H9 (cell line): ENCODE measurements around the gene TAGLN. TPM values are rescaled to one million over a fixed set of nuclear protein-coding genes. Genes with fewer than 3 reads are reported as not detected.
A peak's percentile ranks its signal among the peaks of the same experiment; 100 is the strongest.

Experiments
- DNase-seq: peaks from one replicate; pipeline ENCODE4 v3.0.0-alpha.2; 2017
- H2AFZ ChIP-seq: one replicate; pipeline ENCODE4 v1.6.1; 2013; ENCODE audit warnings: mild to moderate bottlenecking, low read length, control low read depth, moderate library complexity
- H2AK5ac ChIP-seq: 2 replicates; pipeline ENCODE4 v1.6.1; 2013; ENCODE audit warnings: low read length, control low read depth, mixed read lengths; ENCODE audit not compliant: insufficient read length
- H2BK120ac ChIP-seq: one replicate; pipeline ENCODE4 v1.6.1; 2013; ENCODE audit warnings: low read depth, mild to moderate bottlenecking, low read length, control low read depth, inconsistent platforms; ENCODE audit not compliant: poor library complexity, severe bottlenecking
- H2BK12ac ChIP-seq: 2 replicates; pipeline ENCODE4 v1.6.1; 2013; ENCODE audit warnings: low read length, control low read depth, mixed read lengths, low read depth; ENCODE audit not compliant: insufficient read length
- H2BK15ac ChIP-seq: 2 replicates; pipeline ENCODE4 v1.6.1; 2013; ENCODE audit warnings: low read depth, low read length, control low read depth
- H2BK20ac ChIP-seq: one replicate; pipeline ENCODE4 v1.6.1; 2013; ENCODE audit warnings: low read depth, mild to moderate bottlenecking, low read length, control low read depth, inconsistent platforms; ENCODE audit not compliant: poor library complexity, severe bottlenecking
- H2BK5ac ChIP-seq: 2 replicates; pipeline ENCODE4 v1.6.1; 2013; ENCODE audit warnings: low read length, control low read depth, mixed read lengths; ENCODE audit not compliant: insufficient read length
- H3K14ac ChIP-seq: 2 replicates; pipeline ENCODE4 v1.6.1; 2013; ENCODE audit warnings: low read length, control low read depth; ENCODE audit not compliant: insufficient read depth
- H3K18ac ChIP-seq: 2 replicates; pipeline ENCODE4 v1.6.1; 2013; ENCODE audit warnings: low read depth, mild to moderate bottlenecking, mixed read lengths, low read length, control low read depth; ENCODE audit not compliant: insufficient read length
- H3K23ac ChIP-seq: 2 replicates; pipeline ENCODE4 v1.6.1; 2013; ENCODE audit warnings: low read length, control low read depth, mixed read lengths, low read depth; ENCODE audit not compliant: insufficient read length
- H3K23me2 ChIP-seq: 2 replicates; pipeline ENCODE4 v1.6.1; 2013; ENCODE audit warnings: low read depth, mild to moderate bottlenecking, mixed read lengths, low read length, control low read depth; ENCODE audit not compliant: insufficient read length, poor library complexity, severe bottlenecking
- H3K27ac ChIP-seq: 2 replicates; pipeline ENCODE4 v1.5.1; 2013; ENCODE audit warnings: low read length, control low read depth, mixed read lengths, low read depth; ENCODE audit not compliant: insufficient read length
- H3K27me3 ChIP-seq: 2 replicates; pipeline ENCODE4 v1.6.1; 2013; ENCODE audit warnings: low read length, control low read depth, inconsistent platforms; ENCODE audit not compliant: insufficient read depth
- H3K4ac ChIP-seq: 2 replicates; pipeline ENCODE4 v1.6.1; 2013; ENCODE audit warnings: low read depth, mild to moderate bottlenecking, control low read depth, inconsistent platforms, low read length, moderate library complexity
- H3K4me1 ChIP-seq: 2 replicates; pipeline ENCODE4 v1.6.1; 2013; ENCODE audit warnings: low read length, control low read depth, inconsistent platforms; ENCODE audit not compliant: insufficient read depth
- H3K4me2 ChIP-seq: 2 replicates; pipeline ENCODE4 v1.6.1; 2013; ENCODE audit warnings: low read length, control low read depth, mixed read lengths; ENCODE audit not compliant: insufficient read length, insufficient read depth
- H3K56ac ChIP-seq: 2 replicates; pipeline ENCODE4 v1.6.1; 2013; ENCODE audit warnings: low read depth, mild to moderate bottlenecking, mixed read lengths, low read length, control low read depth; ENCODE audit not compliant: insufficient read length
- H3K79me1 ChIP-seq: 2 replicates; pipeline ENCODE4 v1.6.1; 2013; ENCODE audit warnings: low read depth, mild to moderate bottlenecking, moderate library complexity, low read length, control low read depth, inconsistent platforms; ENCODE audit not compliant: insufficient read depth, poor library complexity, severe bottlenecking
- H3K79me2 ChIP-seq: 2 replicates; pipeline ENCODE4 v1.6.1; 2013; ENCODE audit warnings: low read length, control low read depth, inconsistent platforms; ENCODE audit not compliant: insufficient read depth
- H3K9ac ChIP-seq: 2 replicates; pipeline ENCODE4 v1.6.1; 2013; ENCODE audit warnings: low read length, control low read depth, mixed read lengths; ENCODE audit not compliant: insufficient read length; ENCODE audit errors: extremely low read depth
- H3K9me3 ChIP-seq: one replicate; pipeline ENCODE4 v1.6.1; 2013; ENCODE audit warnings: low read depth, low read length, inconsistent platforms; ENCODE audit not compliant: control insufficient read depth
- H3T11ph ChIP-seq: one replicate; pipeline ENCODE4 v1.6.1; 2013; ENCODE audit warnings: mild to moderate bottlenecking, low read length, control low read depth, inconsistent platforms
- H4K20me1 ChIP-seq: one replicate; pipeline ENCODE4 v1.6.1; 2013; ENCODE audit not compliant: control insufficient read depth, insufficient read length, insufficient read depth
- H4K5ac ChIP-seq: 2 replicates; pipeline ENCODE4 v1.6.1; 2013; ENCODE audit warnings: low read depth, mild to moderate bottlenecking, mixed read lengths, low read length, control low read depth; ENCODE audit not compliant: insufficient read length
- H4K8ac ChIP-seq: replicated peaks from 2 replicates; pipeline ENCODE4 v1.6.1; 2013; ENCODE audit warnings: low read length, control low read depth, mixed read lengths, low read depth; ENCODE audit not compliant: insufficient read length
- H4K91ac ChIP-seq: 2 replicates; pipeline ENCODE4 v1.6.1; 2013; ENCODE audit warnings: low read depth, mild to moderate bottlenecking, moderate library complexity, mixed read lengths, low read length, control low read depth; ENCODE audit not compliant: insufficient read length
- H3K27ac Mint-ChIP-seq, 3 experiments: 2 replicates in 2 of 3; 3 replicates in 1 of 3; pipeline ENCODE4 v1.8.0; 2020 to 2021; ENCODE audit warnings: mixed read lengths in 3 of 3, mild to moderate bottlenecking in 1 of 3, moderate library complexity in 1 of 3
- H3K27me3 Mint-ChIP-seq: 2 replicates; pipeline ENCODE4 v1.8.0; 2021; ENCODE audit warnings: low read depth, mild to moderate bottlenecking, moderate library complexity, mixed read lengths
- H3K36me3 Mint-ChIP-seq, 3 experiments: 2 replicates in 2 of 3; 3 replicates in 1 of 3; pipeline ENCODE4 v1.8.0; 2020 to 2021; ENCODE audit warnings: low read depth in 3 of 3, mixed read lengths in 3 of 3; ENCODE audit not compliant: insufficient read depth in 1 of 3
- H3K4me1 Mint-ChIP-seq, 2 experiments: 2 replicates each; pipeline ENCODE4 v1.8.0; 2020; ENCODE audit warnings: mixed read lengths in 2 of 2
- H3K4me3 Mint-ChIP-seq, 2 experiments: 2 replicates in 1 of 2; 3 replicates in 1 of 2; pipeline ENCODE4 v1.8.0; 2020 to 2021; ENCODE audit warnings: mild to moderate bottlenecking in 2 of 2, mixed read lengths in 2 of 2, moderate library complexity in 1 of 2
- H3K9me3 Mint-ChIP-seq, 2 experiments: 2 replicates in 1 of 2; 3 replicates in 1 of 2; pipeline ENCODE4 v1.8.0; 2020; ENCODE audit warnings: mild to moderate bottlenecking in 2 of 2, mixed read lengths in 2 of 2, moderate library complexity in 1 of 2
- WGBS: extraction: QIAGEN DNeasy Blood & Tissue Kit; methylation state at CpG from one replicate; pipeline ENCODE4 v1.1.7; 2013; ENCODE audit warnings: missing lambda C conversion rate, low lambda C conversion rate, mixed read lengths; ENCODE audit not compliant: insufficient read length; ENCODE audit errors: extremely low coverage; 5-methylcytosine and 5-hydroxymethylcytosine counted together
- total RNA-seq: library from RNA; stranded (reverse); gene quantifications from 2 replicates; pipeline ENCODE4 v1.2.1, GENCODE V29; 2021
- TF ChIP-seq, protein P1 (sequence below): fragments of 200-600 bp; sonication (generic); conservative IDR thresholded peaks from 3 replicates; pipeline ENCODE4 v1.8.0; 2021; ENCODE audit warnings: antibody characterized with exemption, mild to moderate bottlenecking

Gene TAGLN
- total RNA-seq, 1 experiment from 2014 or later, result 176 TPM

DNA sequence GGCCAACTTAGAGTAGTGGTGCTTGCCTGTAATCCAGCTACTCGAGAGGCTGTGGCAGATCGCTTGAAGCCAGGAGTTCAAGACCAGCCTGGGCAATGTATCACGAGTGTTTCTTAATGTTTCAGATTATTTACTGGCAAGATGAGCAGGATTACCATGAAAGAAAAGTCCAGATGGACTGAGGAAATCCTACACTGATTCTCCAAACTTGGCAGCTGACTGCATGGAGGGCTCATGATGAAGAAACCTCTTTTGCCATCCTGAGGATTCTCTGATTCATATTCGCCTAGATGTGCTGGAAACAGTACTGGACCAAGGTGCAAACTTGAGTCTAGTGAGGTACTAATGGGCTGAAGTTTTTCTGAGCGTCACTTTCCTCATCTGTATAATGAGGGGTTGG lies 23.4 kb upstream of the TAGLN start:
- Histone ChIP-seq H3K23me2 (peaks cover 14% of the 10 kb centered on the region), H3K4me1 (peaks cover 6% of the 10 kb centered on the region; the same call in 1 of the 2 replicates), H3K9ac (peak overlapping the region; percentile 3), H3K4ac (no peak overlapping the region), H3K27me3 (no peaks in the 10 kb centered on the region), H3K79me2 (no peaks in the 10 kb centered on the region), H2AK5ac (no peak overlapping the region), H3K18ac (no peak overlapping the region), H3K27ac (no peak overlapping the region), H3K56ac (no peak overlapping the region), H2BK20ac (no peak overlapping the region), H2BK15ac (no peak overlapping the region), H3T11ph (no peak overlapping the region), H3K14ac (no peak overlapping the region), H2BK120ac (no peak overlapping the region), H3K9me3 (no peaks in the 10 kb centered on the region), H4K8ac (no peak overlapping the region), H3K23ac (no peak overlapping the region), H4K5ac (no peak overlapping the region), H3K4me2 (no peak overlapping the region), H3K79me1 (no peaks in the 10 kb centered on the region), H4K20me1 (no peaks in the 10 kb centered on the region), H2AFZ (no peak overlapping the region), H2BK5ac (no peak overlapping the region), H2BK12ac (no peak overlapping the region), H4K91ac (no peak overlapping the region)
- H3K4me1 Mint-ChIP-seq, result peaks cover 32 to 41% of the 10 kb centered on the region in 2 experiments
- H3K4me3 Mint-ChIP-seq, result no peak overlapping the region
- no peaks in the 10 kb centered on the region; the same call in 1 of the 2 replicates for H3K27me3 Mint-ChIP-seq
- no CpG with 5 or more reads among the region's 5 CpGs for WGBS
- 0 out of 7 replicates have a peak overlapping the region, but pooled peaks of 1 of the 3 experiments have one; percentile 38 for H3K27ac Mint-ChIP-seq
- no peaks in the 10 kb centered on the region for H3K9me3 Mint-ChIP-seq
- no peak for DNase-seq
- TF ChIP-seq, protein P1, sequence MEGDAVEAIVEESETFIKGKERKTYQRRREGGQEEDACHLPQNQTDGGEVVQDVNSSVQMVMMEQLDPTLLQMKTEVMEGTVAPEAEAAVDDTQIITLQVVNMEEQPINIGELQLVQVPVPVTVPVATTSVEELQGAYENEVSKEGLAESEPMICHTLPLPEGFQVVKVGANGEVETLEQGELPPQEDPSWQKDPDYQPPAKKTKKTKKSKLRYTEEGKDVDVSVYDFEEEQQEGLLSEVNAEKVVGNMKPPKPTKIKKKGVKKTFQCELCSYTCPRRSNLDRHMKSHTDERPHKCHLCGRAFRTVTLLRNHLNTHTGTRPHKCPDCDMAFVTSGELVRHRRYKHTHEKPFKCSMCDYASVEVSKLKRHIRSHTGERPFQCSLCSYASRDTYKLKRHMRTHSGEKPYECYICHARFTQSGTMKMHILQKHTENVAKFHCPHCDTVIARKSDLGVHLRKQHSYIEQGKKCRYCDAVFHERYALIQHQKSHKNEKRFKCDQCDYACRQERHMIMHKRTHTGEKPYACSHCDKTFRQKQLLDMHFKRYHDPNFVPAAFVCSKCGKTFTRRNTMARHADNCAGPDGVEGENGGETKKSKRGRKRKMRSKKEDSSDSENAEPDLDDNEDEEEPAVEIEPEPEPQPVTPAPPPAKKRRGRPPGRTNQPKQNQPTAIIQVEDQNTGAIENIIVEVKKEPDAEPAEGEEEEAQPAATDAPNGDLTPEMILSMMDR, result no peak
- H3K36me3 Mint-ChIP-seq, result peaks cover 0 to 25% (median 7%) of the 10 kb centered on the region in 3 experiments; a peak in 4 of 7 replicates
